ENCODE results near the gene MARCHF10. TPM values are rescaled to one million over a fixed set of nuclear protein-coding genes. Genes with fewer than 3 reads are reported as not detected.
A peak's percentile ranks its signal among the peaks of the same experiment; 100 is the strongest.

Gene MARCHF10
- total and polyA plus RNA-seq, 2 of the 4 experiments (the other 2 are of a cell fraction): 0.18 to 0.74 TPM

DNA sequence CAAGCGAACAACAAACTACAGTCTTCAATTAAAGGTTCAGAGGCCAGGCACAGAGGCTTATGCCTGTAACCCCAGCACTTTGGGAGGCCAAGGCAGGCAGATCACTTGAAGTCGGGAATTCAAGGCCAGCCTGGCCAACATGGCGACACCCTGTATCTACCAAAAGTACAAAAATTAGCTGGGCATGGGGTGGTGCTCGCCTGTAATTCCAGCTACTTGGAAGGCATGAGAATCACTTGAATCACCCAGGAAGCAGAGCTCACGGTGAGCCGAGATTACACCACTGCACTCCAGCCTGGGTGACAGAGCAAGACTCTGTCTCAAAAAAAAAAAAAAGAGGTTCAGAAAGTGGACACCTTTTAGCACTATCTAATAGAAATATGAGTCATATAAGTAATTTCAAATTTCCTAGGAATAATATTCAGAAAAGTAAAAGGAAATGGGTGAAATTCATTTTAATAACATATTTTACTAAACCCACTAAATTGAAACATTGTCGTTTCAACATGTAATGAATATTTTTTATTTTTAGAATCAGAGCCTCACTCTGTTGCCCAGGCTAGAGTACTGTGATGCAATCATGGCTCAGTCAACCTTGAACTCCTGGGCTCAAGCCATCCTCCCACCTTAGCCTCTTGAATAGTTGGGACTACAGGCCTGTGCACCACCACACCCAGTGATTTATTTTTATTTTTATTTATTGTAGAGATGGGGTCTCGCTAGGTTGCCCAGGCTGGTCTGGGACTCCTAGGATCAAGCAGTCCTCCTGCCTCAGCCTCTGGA is 15.2 kb upstream of the MARCHF10 start:
- Histone ChIP-seq H2BK5ac (ENCODE audit: low read depth, low read length, poor library complexity, severe bottlenecking) (peak overlapping the region; percentile 93), H3K4me1 (ENCODE audit: control insufficient read depth, insufficient read depth, low read length) (peaks cover 36% of the 10 kb centered on the region), H4K91ac (ENCODE audit: insufficient read depth, low read depth, low read length) (peak overlapping the region; percentile 59), H3K27ac (ENCODE audit: insufficient read depth, low read length) (peak overlapping the region; percentile 21; the same call in 1 of the 2 replicates), H3K9me3 (ENCODE audit: control insufficient read depth, insufficient read depth, low read length) (no peaks in the 10 kb centered on the region), H4K20me1 (ENCODE audit: insufficient read depth, low read length) (no peaks in the 10 kb centered on the region), H2AK5ac (ENCODE audit: low read depth, low read length) (peak overlapping the region; percentile 65), H3K4me3 (ENCODE audit: insufficient read depth, low read depth, low read length) (no peak overlapping the region), H2AK9ac (replicated peaks; ENCODE audit: low read depth, low read length, poor library complexity) (no peak overlapping the region), H2BK120ac (ENCODE audit: low read depth, low read length) (peak overlapping the region; percentile 73), H3K4me2 (ENCODE audit: low read depth, low read length) (no peak overlapping the region), H3K27me3 (ENCODE audit: control insufficient read depth, insufficient read depth, low read length) (no peaks in the 10 kb centered on the region), H2AFZ (replicated peaks; ENCODE audit: low read length, poor library complexity) (no peak overlapping the region), H3K4ac (ENCODE audit: low read depth, low read length) (peak overlapping the region; percentile 64), H3K56ac (ENCODE audit: extremely low read depth, insufficient read depth, low read length) (no peak overlapping the region), H3K18ac (ENCODE audit: low read depth, low read length) (peak overlapping the region; percentile 71; the same call in 1 of the 2 replicates), H3K9ac (ENCODE audit: low read depth, low read length) (no peak overlapping the region), H2BK20ac (ENCODE audit: low read depth, low read length) (peak overlapping the region; percentile 73; the same call in 1 of the 2 replicates), H4K5ac (ENCODE audit: low read depth, low read length) (peak overlapping the region; percentile 28; the same call in 1 of the 2 replicates), H4K8ac (ENCODE audit: low read depth in 2 of 2, low read length in 2 of 2) (peak overlapping the region; percentile 48 to 56; a peak in 3 of 4 replicates), H3K14ac (replicated peaks; ENCODE audit: low read depth, low read length) (peak overlapping the region; percentile 56), H2BK15ac (ENCODE audit: low read depth, low read length) (peak overlapping the region; percentile 97; the same call in 2 of the 3 replicates), H3K9me1 (ENCODE audit: insufficient read depth, low read length) (peaks cover 31% of the 10 kb centered on the region; the same call in 1 of the 2 replicates), H3K79me1 (ENCODE audit: low read depth in 1 of 2, low read length in 2 of 2) (peaks cover 4 to 13% of the 10 kb centered on the region in 2 experiments; a peak in 2 of 4 replicates), H3K23ac (ENCODE audit: low read depth, low read length) (0 out of 2 replicates have a peak overlapping the region, but pooled peaks have one; percentile 53), H3K36me3 (ENCODE audit: control insufficient read depth, insufficient read depth, low read length) (no peaks in the 10 kb centered on the region)
- CTCF ChIA-PET: interaction anchor here (0.6 kb wide), 1 partner anchor 123 kb away, joined by 5 read pairs; no protein-coding TSS in a partner anchor
- POLR2A ChIA-PET (ENCODE audit: unreplicated experiment): interaction anchor here (0.6 kb wide), 1 partner anchor 144 kb away, joined by 4 read pairs; no protein-coding TSS in a partner anchor
- TF ChIP-seq CEBPB (IDR thresholded peaks at IDR 0.05; ENCODE audit: low read depth, low read length) (peak; percentile 53), CHD1 (IDR thresholded peaks at IDR 0.05; ENCODE audit: low read depth, low read length) (no peak)
- dilution Hi-C loops (cut with HindIII; ENCODE audit: low sequenced_read_pairs, unreplicated experiment): no loop called here
- no peak for ATAC-seq (ENCODE audit: low read depth)
- intact Hi-C loops (cut with micrococcal nuclease): no loop called here
- in situ Hi-C loops (cut with MboI; ENCODE audit: low sequenced_read_pairs): no loop called here
- 90% methylated on average over 5 of the region's 8 CpGs; no CpG with 5 or more reads in 1 of the 2 experiments for WGBS, 2 experiments (ENCODE audit: extremely low coverage in 2 of 2, insufficient read length in 1 of 2)
- DNase-seq: no peak
- BruUV-seq (replicated peaks): no TSS peak

Measured in IMR-90 (cell line).